ENCODE results near the gene GPR137. TPM values are rescaled to one million over a fixed set of nuclear protein-coding genes. Genes with fewer than 3 reads are reported as not detected.

Gene GPR137
- total and polyA plus RNA-seq, 2 experiments from 2014 or later, result 25.2 to 63.9 TPM

- WGBS (ENCODE audit: low lambda C conversion rate, missing lambda C conversion rate), result 43% methylated on average over 13 of the region's 13 CpGs
- Histone ChIP-seq H2AFZ (no peak overlapping the region), H3K27me3 (no peaks in the 10 kb centered on the region), H3K79me2 (no peaks in the 10 kb centered on the region), H3K36me3 (replicated peaks; ENCODE audit: insufficient read depth, low read depth) (no peaks in the 10 kb centered on the region), H3K9me3 (ENCODE audit: low read depth) (no peaks in the 10 kb centered on the region), H3K4me3 (no peak overlapping the region), H4K20me1 (ENCODE audit: insufficient read depth, poor library complexity, severe bottlenecking) (no peaks in the 10 kb centered on the region), H3K9me2 (replicated peaks; ENCODE audit: insufficient read depth) (no peaks in the 10 kb centered on the region), H3K4me2 (no peak overlapping the region), H3K27ac (peak overlapping the region; percentile 74), H3K4me1 (ENCODE audit: insufficient read depth) (peaks cover 5% of the 10 kb centered on the region)
- TF ChIP-seq, protein P1, sequence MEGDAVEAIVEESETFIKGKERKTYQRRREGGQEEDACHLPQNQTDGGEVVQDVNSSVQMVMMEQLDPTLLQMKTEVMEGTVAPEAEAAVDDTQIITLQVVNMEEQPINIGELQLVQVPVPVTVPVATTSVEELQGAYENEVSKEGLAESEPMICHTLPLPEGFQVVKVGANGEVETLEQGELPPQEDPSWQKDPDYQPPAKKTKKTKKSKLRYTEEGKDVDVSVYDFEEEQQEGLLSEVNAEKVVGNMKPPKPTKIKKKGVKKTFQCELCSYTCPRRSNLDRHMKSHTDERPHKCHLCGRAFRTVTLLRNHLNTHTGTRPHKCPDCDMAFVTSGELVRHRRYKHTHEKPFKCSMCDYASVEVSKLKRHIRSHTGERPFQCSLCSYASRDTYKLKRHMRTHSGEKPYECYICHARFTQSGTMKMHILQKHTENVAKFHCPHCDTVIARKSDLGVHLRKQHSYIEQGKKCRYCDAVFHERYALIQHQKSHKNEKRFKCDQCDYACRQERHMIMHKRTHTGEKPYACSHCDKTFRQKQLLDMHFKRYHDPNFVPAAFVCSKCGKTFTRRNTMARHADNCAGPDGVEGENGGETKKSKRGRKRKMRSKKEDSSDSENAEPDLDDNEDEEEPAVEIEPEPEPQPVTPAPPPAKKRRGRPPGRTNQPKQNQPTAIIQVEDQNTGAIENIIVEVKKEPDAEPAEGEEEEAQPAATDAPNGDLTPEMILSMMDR (IDR thresholded peaks at IDR 0.05; ENCODE audit: poor library complexity), result no peak
- TF ChIP-seq EZH2phosphoT487 (IDR thresholded peaks at IDR 0.05; ENCODE audit: low read depth, severe bottlenecking, unreplicated experiment) (no peak), EZH2 (IDR thresholded peaks at IDR 0.05; ENCODE audit: borderline replicate concordance) (no peak)
- peak; percentile 92 for DNase-seq (ENCODE audit: low spot score)
Observed at GRCh38 chr11:64334764-64335735, 49.4 kb downstream of the GPR137 start.

DNA sequence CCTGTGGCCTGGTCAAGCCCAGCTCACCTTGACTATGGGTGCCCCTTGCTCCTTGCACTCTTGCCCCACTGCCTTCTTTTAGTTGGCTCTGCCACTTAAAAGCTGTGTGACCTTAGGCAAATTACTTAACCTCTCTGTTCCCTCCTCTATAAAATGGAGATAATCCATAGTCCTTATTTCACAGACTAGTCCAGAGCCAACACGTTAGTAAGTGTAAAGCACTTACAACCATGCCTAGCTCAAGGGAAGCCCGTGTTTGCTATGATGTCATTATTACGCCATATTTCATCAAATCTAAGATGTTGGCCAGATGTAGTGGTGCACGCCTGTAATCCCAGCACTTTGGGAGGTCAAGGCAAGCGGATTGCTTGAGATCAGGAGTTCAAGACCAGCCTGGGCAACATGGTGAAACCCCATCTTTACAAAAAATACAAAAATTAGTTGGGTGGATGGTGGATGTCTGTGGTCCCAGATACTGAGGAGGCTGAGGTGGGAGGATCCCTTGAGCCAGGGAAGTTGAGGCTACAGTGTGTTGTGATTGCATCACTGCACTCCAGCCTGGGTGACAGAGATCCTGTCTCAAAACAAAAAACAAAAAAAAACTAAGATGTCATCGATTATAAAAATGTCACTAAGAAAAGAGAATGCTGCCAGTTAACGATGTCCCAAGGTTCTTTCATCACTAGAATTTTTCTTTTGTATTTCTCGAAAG lies 52.0 kb downstream of the GPR137 start:
- Histone ChIP-seq H4K20me1 (ENCODE audit: insufficient read depth, poor library complexity, severe bottlenecking) (no peaks in the 10 kb centered on the region), H3K9me3 (ENCODE audit: low read depth) (no peaks in the 10 kb centered on the region), H3K4me3 (no peak overlapping the region), H3K4me2 (no peak overlapping the region), H3K36me3 (replicated peaks; ENCODE audit: insufficient read depth, low read depth) (no peaks in the 10 kb centered on the region), H3K79me2 (no peaks in the 10 kb centered on the region), H3K27ac (no peak overlapping the region), H2AFZ (no peak overlapping the region), H3K9me2 (replicated peaks; ENCODE audit: insufficient read depth) (no peaks in the 10 kb centered on the region), H3K4me1 (ENCODE audit: insufficient read depth) (peaks cover 5% of the 10 kb centered on the region), H3K27me3 (no peaks in the 10 kb centered on the region)
- no peak for TF ChIP-seq EZH2 (IDR thresholded peaks at IDR 0.05; ENCODE audit: borderline replicate concordance)
- TF ChIP-seq, protein P1 (IDR thresholded peaks at IDR 0.05; ENCODE audit: poor library complexity), result no peak
- 81% methylated on average over 8 of the region's 8 CpGs for WGBS (ENCODE audit: low lambda C conversion rate, missing lambda C conversion rate)
- DNase-seq (ENCODE audit: low spot score), result no peak

GRCh38 chr11:64338716-64339115 lies 53.1 kb downstream of the GPR137 start:
- Histone ChIP-seq H2AFZ (no peak overlapping the region), H3K79me2 (no peaks in the 10 kb centered on the region), H3K9me2 (replicated peaks; ENCODE audit: insufficient read depth) (no peaks in the 10 kb centered on the region), H3K4me1 (ENCODE audit: insufficient read depth) (peaks cover 5% of the 10 kb centered on the region), H3K27ac (no peak overlapping the region), H4K20me1 (ENCODE audit: insufficient read depth, poor library complexity, severe bottlenecking) (no peaks in the 10 kb centered on the region), H3K4me3 (no peak overlapping the region), H3K4me2 (no peak overlapping the region), H3K36me3 (replicated peaks; ENCODE audit: insufficient read depth, low read depth) (no peaks in the 10 kb centered on the region), H3K9me3 (ENCODE audit: low read depth) (no peaks in the 10 kb centered on the region), H3K27me3 (no peaks in the 10 kb centered on the region)
- no peak for TF ChIP-seq EZH2phosphoT487 (IDR thresholded peaks at IDR 0.05; ENCODE audit: low read depth, severe bottlenecking, unreplicated experiment)
- TF ChIP-seq, protein P1 (IDR thresholded peaks at IDR 0.05; ENCODE audit: poor library complexity), result no peak
- no peak for TF ChIP-seq EZH2 (IDR thresholded peaks at IDR 0.05; ENCODE audit: borderline replicate concordance)
- WGBS (ENCODE audit: low lambda C conversion rate, missing lambda C conversion rate), result 89% methylated on average over 8 of the region's 8 CpGs
- DNase-seq (ENCODE audit: low spot score), result no peak

Small RNA genes within 50 kb of the gene (small RNA-seq; reads per million reads assigned to genes)
- not detected for gene RF00019

Other genes with a start within 250 kb of the GPR137 start
- gene FLRT1, start 249.9 kb upstream of the GPR137 start, total RNA-seq, result 0.43 and 0.84 TPM in 2 replicates
- 0.34 and 0.61 TPM in 2 replicates for gene FLRT1, start 249.9 kb upstream of the GPR137 start, polyA plus RNA-seq
- gene MACROD1, start 119.7 kb upstream of the GPR137 start, total RNA-seq, result 12.3 and 21.2 TPM in 2 replicates
- 29.8 and 40.0 TPM in 2 replicates for gene MACROD1, start 119.7 kb upstream of the GPR137 start, polyA plus RNA-seq
- 113 and 122 TPM in 2 replicates for gene STIP1, start 99.7 kb upstream of the GPR137 start, total RNA-seq
- gene STIP1, start 99.7 kb upstream of the GPR137 start, polyA plus RNA-seq, result 115 and 131 TPM in 2 replicates
- 0.44 and 1.6 TPM in 2 replicates for gene FERMT3, start 79.1 kb upstream of the GPR137 start, total RNA-seq
- 2.0 TPM in 1 of 2 replicates, not detected in the other for gene FERMT3, start 79.1 kb upstream of the GPR137 start, polyA plus RNA-seq
- 26.3 and 52.8 TPM in 2 replicates for gene TRPT1, start 59.7 kb upstream of the GPR137 start, total RNA-seq
- 55.5 and 56.0 TPM in 2 replicates for gene TRPT1, start 59.7 kb upstream of the GPR137 start, polyA plus RNA-seq
- 42.9 and 49.5 TPM in 2 replicates for gene NUDT22, start 59.6 kb upstream of the GPR137 start, total RNA-seq
- gene NUDT22, start 59.6 kb upstream of the GPR137 start, polyA plus RNA-seq, result 66.6 and 70.4 TPM in 2 replicates
- 12.8 and 13.4 TPM in 2 replicates for gene DNAJC4, start 55.3 kb upstream of the GPR137 start, total RNA-seq
- 58.4 and 61.7 TPM in 2 replicates for gene DNAJC4, start 55.3 kb upstream of the GPR137 start, polyA plus RNA-seq
- gene VEGFB, start 51.3 kb upstream of the GPR137 start, total RNA-seq, result 29.1 and 30.5 TPM in 2 replicates
- gene VEGFB, start 51.3 kb upstream of the GPR137 start, polyA plus RNA-seq, result 116 and 117 TPM in 2 replicates
- gene FKBP2, start 44.8 kb upstream of the GPR137 start, total RNA-seq, result 57.7 and 73.5 TPM in 2 replicates
- gene FKBP2, start 44.8 kb upstream of the GPR137 start, polyA plus RNA-seq, result 349 and 421 TPM in 2 replicates
- 86.8 and 96.1 TPM in 2 replicates for gene PPP1R14B, start 38.9 kb upstream of the GPR137 start, total RNA-seq
- 222 and 229 TPM in 2 replicates for gene PPP1R14B, start 38.9 kb upstream of the GPR137 start, polyA plus RNA-seq
- gene PLCB3, start 34.3 kb upstream of the GPR137 start, total RNA-seq, result 21.1 and 23.5 TPM in 2 replicates
- 19.0 and 19.5 TPM in 2 replicates for gene PLCB3, start 34.3 kb upstream of the GPR137 start, polyA plus RNA-seq
- 52.0 and 74.3 TPM in 2 replicates for gene BAD, start 1.2 kb upstream of the GPR137 start, total RNA-seq
- gene BAD, start 1.2 kb upstream of the GPR137 start, polyA plus RNA-seq, result 122 and 125 TPM in 2 replicates
- not detected in 2 replicates for gene KCNK4, start 5.5 kb downstream of the GPR137 start, total RNA-seq
- gene KCNK4, start 5.5 kb downstream of the GPR137 start, polyA plus RNA-seq, result not detected in 2 replicates
- not detected in 2 replicates for gene CATSPERZ, start 14.5 kb downstream of the GPR137 start, total RNA-seq
- gene CATSPERZ, start 14.5 kb downstream of the GPR137 start, polyA plus RNA-seq, result 0.46 and 0.96 TPM in 2 replicates
- gene ESRRA, start 19.7 kb downstream of the GPR137 start, total RNA-seq, result 52.1 and 62.0 TPM in 2 replicates
- gene ESRRA, start 19.7 kb downstream of the GPR137 start, polyA plus RNA-seq, result 51.3 and 57.4 TPM in 2 replicates
- 210 and 244 TPM in 2 replicates for gene TRMT112, start 31.7 kb downstream of the GPR137 start, total RNA-seq
- 292 and 311 TPM in 2 replicates for gene TRMT112, start 31.7 kb downstream of the GPR137 start, polyA plus RNA-seq
- 261 and 267 TPM in 2 replicates for gene PRDX5, start 32.3 kb downstream of the GPR137 start, total RNA-seq
- 517 and 542 TPM in 2 replicates for gene PRDX5, start 32.3 kb downstream of the GPR137 start, polyA plus RNA-seq
- gene CCDC88B, start 54.4 kb downstream of the GPR137 start, total RNA-seq, result 4.9 TPM in 2 replicates
- 9.1 and 10.0 TPM in 2 replicates for gene CCDC88B, start 54.4 kb downstream of the GPR137 start, polyA plus RNA-seq
- gene RPS6KA4, start 73.3 kb downstream of the GPR137 start, total RNA-seq, result 31.3 and 35.9 TPM in 2 replicates
- gene RPS6KA4, start 73.3 kb downstream of the GPR137 start, polyA plus RNA-seq, result 44.0 and 44.8 TPM in 2 replicates

Data from hepatocyte (in vitro differentiated cells).